Hepatocyte (in vitro differentiated cells): Measurements from ENCODE around the gene FBXO21. TPM values are rescaled to one million over a fixed set of nuclear protein-coding genes. Genes with fewer than 3 reads are reported as not detected.

ENCODE experiments used
- DNase-seq: peaks from one replicate; pipeline ENCODE4 v3.0.0-alpha.2; 2016; ENCODE audit warnings: low spot score
- H2AFZ ChIP-seq: fragments of 200-600 bp; sonication (generic); 2 replicates; pipeline ENCODE4 v1.6.0; 2016; ENCODE audit warnings: antibody characterized with exemption, mild to moderate bottlenecking
- H3K27ac ChIP-seq: fragments of 200-600 bp; sonication (generic); 2 replicates; pipeline ENCODE4 v1.5.1; 2016; ENCODE audit warnings: mild to moderate bottlenecking
- H3K27me3 ChIP-seq: fragments of 200-600 bp; sonication (generic); 2 replicates; pipeline ENCODE4 v1.6.1; 2016
- H3K36me3 ChIP-seq: fragments of 200-600 bp; sonication (generic); replicated peaks from 2 replicates; pipeline ENCODE4 v1.5.1; 2016; ENCODE audit warnings: low read depth; ENCODE audit not compliant: insufficient read depth
- H3K4me1 ChIP-seq: fragments of 200-600 bp; sonication (generic); 2 replicates; pipeline ENCODE4 v1.5.1; 2016; ENCODE audit warnings: mild to moderate bottlenecking, moderate library complexity; ENCODE audit not compliant: insufficient read depth
- H3K4me2 ChIP-seq: fragments of 200-600 bp; sonication (generic); 2 replicates; pipeline ENCODE4 v1.6.0; 2016
- H3K4me3 ChIP-seq: fragments of 200-600 bp; sonication (generic); 2 replicates; pipeline ENCODE4 v1.5.1; 2016; ENCODE audit warnings: mild to moderate bottlenecking
- H3K79me2 ChIP-seq: fragments of 200-600 bp; sonication (generic); 2 replicates; pipeline ENCODE4 v1.6.0; 2017; ENCODE audit warnings: mild to moderate bottlenecking
- H3K9me2 ChIP-seq: fragments of 200-600 bp; sonication (generic); replicated peaks from 2 replicates; pipeline ENCODE4 v1.6.0; 2017; ENCODE audit warnings: mild to moderate bottlenecking; ENCODE audit not compliant: insufficient read depth
- H3K9me3 ChIP-seq: fragments of 200-600 bp; sonication (generic); 2 replicates; pipeline ENCODE4 v1.5.1; 2016; ENCODE audit warnings: low read depth, mild to moderate bottlenecking
- H4K20me1 ChIP-seq: fragments of 200-600 bp; sonication (generic); 2 replicates; pipeline ENCODE4 v1.6.0; 2016; ENCODE audit warnings: mild to moderate bottlenecking; ENCODE audit not compliant: insufficient read depth, poor library complexity, severe bottlenecking
- CTCF ChIP-seq: fragments of 200-600 bp; sonication (generic); IDR thresholded peaks from 2 replicates; pipeline ENCODE4 v1.5.1; 2016; ENCODE audit warnings: antibody characterized with exemption, mild to moderate bottlenecking; ENCODE audit not compliant: poor library complexity
- EZH2 ChIP-seq: fragments of 200-600 bp; sonication (generic); IDR thresholded peaks from 2 replicates; pipeline ENCODE4 v1.6.1; 2016; ENCODE audit warnings: antibody characterized with exemption, mild to moderate bottlenecking, borderline replicate concordance
- EZH2phosphoT487 ChIP-seq: fragments of 200-600 bp; sonication (generic); IDR thresholded peaks from one replicate; pipeline ENCODE4 v1.6.1; 2018; ENCODE audit warnings: antibody characterized with exemption, mild to moderate bottlenecking, low read depth, moderate library complexity; ENCODE audit not compliant: unreplicated experiment, severe bottlenecking
- whole genome bisulfite sequencing: methylation state at CpG from one replicate; pipeline ENCODE4 v1.1.6; 2016; ENCODE audit warnings: low lambda C conversion rate; ENCODE audit errors: missing lambda C conversion rate; 5-methylcytosine and 5-hydroxymethylcytosine counted together
- polyA plus RNA-seq: library from polyadenylated mRNA; unstranded; fragments of >200 nt; fragmentation: Nextera tagmentation; extraction: Ambion mirVana; gene quantifications from 2 replicates; pipeline ENCODE4 v1.2.1, GENCODE V29; 2016
- total RNA-seq: library from RNA; depleted of rRNA; stranded (reverse); fragments of >200 nt; gene quantifications from 2 replicates; pipeline ENCODE4 v1.2.3, GENCODE V29; 2014

The FBXO21 gene
- total and polyA plus RNA-seq, 2 experiments from 2014 or later = 41.9 to 68.0 TPM

DNA sequence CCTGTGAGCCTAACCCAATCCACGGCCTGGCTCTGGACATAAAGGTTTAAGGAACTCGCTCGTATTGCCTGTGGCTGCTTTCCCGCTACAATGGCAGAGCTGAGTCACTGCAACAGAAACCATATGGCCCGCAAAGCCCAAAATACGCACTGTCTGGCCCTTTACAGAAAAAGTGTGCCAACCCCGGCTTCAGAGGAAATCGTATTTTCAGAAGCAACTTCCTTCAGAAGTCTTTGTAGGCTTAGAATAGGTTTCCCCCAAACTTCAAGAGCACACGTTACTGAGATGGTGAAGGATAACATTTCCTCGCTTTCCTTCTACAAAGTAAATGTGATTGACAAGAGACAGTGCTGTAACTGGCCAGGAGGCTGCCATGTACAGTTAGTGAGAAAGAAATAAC is 56.2 kb downstream of the FBXO21 start:
- Histone ChIP-seq H4K20me1 (no peaks in the 10 kb centered on the region), H3K36me3 (no peaks in the 10 kb centered on the region), H3K9me2 (no peaks in the 10 kb centered on the region), H3K9me3 (no peaks in the 10 kb centered on the region), H3K79me2 (no peaks in the 10 kb centered on the region), H3K4me3 (no peak overlapping the region), H2AFZ (no peak overlapping the region), H3K27ac (no peak overlapping the region), H3K4me1 (no peaks in the 10 kb centered on the region), H3K27me3 (no peaks in the 10 kb centered on the region), H3K4me2 (no peak overlapping the region)
- TF ChIP-seq CTCF (no peak), EZH2 (no peak), EZH2phosphoT487 (no peak)
- no peak for DNase-seq
- 57% methylated on average over 10 of the region's 10 CpGs for WGBS

DNA sequence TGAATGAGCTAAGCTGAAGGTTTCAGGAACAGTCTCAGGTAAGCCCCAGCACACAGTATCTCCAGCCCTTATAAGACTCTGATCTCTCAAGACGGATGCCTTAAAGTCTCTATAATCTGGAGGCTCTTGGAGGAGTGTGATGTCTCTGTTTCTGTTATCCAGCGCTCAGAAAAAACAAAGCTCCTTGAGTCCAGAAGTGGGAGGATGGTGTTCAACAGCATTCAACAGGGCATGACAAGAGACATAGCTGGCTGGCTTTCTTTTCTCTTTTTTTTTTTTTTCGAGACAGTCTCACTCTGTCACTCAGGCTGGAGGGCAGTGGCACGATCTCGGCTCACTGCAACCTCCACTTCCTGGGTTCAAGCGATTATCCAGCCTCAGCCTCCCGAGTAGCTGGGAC is 59.5 kb downstream of the FBXO21 start:
- Histone ChIP-seq H3K4me2 (no peak overlapping the region), H4K20me1 (no peaks in the 10 kb centered on the region), H3K4me1 (no peaks in the 10 kb centered on the region), H3K9me3 (no peaks in the 10 kb centered on the region), H3K36me3 (no peaks in the 10 kb centered on the region), H3K4me3 (no peak overlapping the region), H3K27ac (peak overlapping the region; percentile 31), H3K27me3 (no peaks in the 10 kb centered on the region), H2AFZ (no peak overlapping the region), H3K79me2 (no peaks in the 10 kb centered on the region), H3K9me2 (no peaks in the 10 kb centered on the region)
- TF ChIP-seq EZH2phosphoT487 (no peak), CTCF (no peak), EZH2 (no peak)
- no peak for DNase-seq
- 84% methylated on average over 7 of the region's 7 CpGs for WGBS

DNA sequence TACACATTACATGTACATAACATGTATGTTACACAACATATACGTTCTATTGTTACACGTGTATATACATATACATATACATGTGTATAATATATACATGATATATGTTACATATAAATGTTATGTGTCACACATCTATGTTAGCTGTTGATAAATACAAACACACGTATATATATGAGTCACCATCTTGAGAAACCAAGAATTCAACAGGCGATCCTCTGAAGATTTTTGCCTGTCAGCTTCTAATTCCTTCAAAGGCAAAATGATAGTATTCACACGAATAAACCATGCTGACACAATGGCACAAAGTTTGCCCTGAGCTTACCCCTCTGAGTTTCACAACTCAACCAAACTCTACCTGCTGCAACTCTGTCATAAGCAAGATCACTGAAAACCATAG is 60.9 kb downstream of the FBXO21 start:
- H3K9me3 ChIP-seq = no peaks in the 10 kb centered on the region
- no peak overlapping the region for H3K4me2 ChIP-seq
- no peaks in the 10 kb centered on the region for H3K79me2 ChIP-seq
- no peak overlapping the region for H3K27ac ChIP-seq
- no peak for TF ChIP-seq EZH2phosphoT487
- TF ChIP-seq EZH2 = no peak
- no peak for TF ChIP-seq CTCF
- H3K4me1 ChIP-seq = no peaks in the 10 kb centered on the region
- no peak overlapping the region for H3K4me3 ChIP-seq
- H4K20me1 ChIP-seq = no peaks in the 10 kb centered on the region
- H2AFZ ChIP-seq = no peak overlapping the region
- no peaks in the 10 kb centered on the region for H3K27me3 ChIP-seq
- no peaks in the 10 kb centered on the region for H3K9me2 ChIP-seq
- WGBS = 87% methylated on average over 5 of the region's 5 CpGs
- no peak for DNase-seq
- no peaks in the 10 kb centered on the region for H3K36me3 ChIP-seq
